HG02759 (cell line): ENCODE data around the gene IGSF3.

Experiments used
- ATAC-seq: cut with Tn5 transposase; IDR thresholded peaks from one replicate; pipeline ENCODE4 v1.9.1; 2021; ENCODE audit warnings: mild to moderate bottlenecking, moderate library complexity; ENCODE audit not compliant: unreplicated experiment

Gene IGSF3

GRCh38 chr1:116561563-116561962, 106.0 kb downstream of the IGSF3 start:
- no peak for ATAC-seq

DNA sequence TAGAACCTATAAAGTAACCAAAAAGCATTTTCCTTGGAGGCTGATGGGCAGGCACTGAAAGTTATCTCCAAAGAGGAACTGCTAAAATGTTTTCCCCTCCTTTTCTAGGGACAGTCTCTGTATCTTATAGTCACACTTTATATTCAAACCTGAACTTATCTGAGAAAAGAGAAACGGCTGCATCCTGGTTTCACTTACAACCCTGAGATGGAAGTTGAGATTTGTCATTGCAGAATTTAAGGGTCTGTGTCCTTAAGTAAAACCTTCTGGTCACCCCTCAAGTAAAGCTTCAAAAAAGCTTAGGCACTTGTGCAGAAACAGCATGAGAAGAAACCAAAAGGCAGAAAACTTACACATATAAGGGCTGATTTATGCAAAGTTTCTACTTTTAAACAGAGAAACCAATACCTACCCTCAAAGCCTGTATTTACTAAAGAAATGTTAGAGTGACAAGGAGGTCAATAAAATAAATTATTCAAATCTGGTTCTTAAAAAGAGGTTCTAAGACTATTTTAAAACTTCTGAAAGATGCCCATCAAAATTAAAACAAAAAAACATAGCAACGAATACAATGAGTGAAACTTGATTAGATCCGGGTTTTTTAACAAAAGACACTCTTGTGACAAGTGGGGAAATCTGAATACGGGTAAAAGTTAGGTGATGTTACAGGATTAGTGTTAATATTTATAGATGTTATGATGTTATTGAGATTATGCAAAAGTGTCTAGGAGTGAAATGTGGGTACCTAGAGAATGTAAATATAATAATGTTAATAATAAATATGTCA, 106.6 kb downstream of the IGSF3 start:
- peak; percentile 12 for ATAC-seq

- peak; percentile 48 for ATAC-seq
Measured at GRCh38 chr1:116559304-116559761, 108.2 kb downstream of the IGSF3 start.

GRCh38 chr1:116558571-116558970, 109.0 kb downstream of the IGSF3 start:
- no peak for ATAC-seq

- peak; percentile 33 for ATAC-seq
Measured at GRCh38 chr1:116558140-116558549, 109.4 kb downstream of the IGSF3 start.

DNA sequence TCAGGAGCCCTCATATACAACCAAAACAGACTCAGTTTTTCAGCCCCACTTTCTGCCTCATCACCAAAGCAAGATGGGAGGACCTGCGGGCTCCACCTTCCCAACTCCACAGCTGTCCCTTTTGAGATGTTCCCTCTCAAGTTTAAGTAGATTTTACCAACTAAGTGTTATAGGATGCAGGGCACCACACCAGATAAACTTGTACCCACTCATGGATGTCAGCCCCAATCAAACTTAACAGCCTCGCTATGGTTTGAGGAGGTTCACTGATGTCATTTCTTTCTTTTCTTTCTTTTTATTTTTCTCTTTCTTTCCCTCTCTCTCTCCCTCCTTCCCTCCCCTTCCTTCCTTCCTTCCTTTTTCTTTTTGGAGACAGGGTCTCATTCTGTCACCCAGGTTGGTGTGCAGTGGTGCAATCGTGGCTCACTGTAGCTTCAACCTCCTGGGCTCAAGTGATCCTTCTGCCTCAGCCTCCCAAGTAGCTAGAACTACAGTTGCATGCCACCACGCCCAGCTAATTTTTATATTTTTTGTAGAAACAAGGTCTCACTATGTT, 110.1 kb downstream of the IGSF3 start:
- no peak for ATAC-seq

GRCh38 chr1:116556289-116557006, 111.1 kb downstream of the IGSF3 start:
- ATAC-seq: peak; percentile 68

DNA sequence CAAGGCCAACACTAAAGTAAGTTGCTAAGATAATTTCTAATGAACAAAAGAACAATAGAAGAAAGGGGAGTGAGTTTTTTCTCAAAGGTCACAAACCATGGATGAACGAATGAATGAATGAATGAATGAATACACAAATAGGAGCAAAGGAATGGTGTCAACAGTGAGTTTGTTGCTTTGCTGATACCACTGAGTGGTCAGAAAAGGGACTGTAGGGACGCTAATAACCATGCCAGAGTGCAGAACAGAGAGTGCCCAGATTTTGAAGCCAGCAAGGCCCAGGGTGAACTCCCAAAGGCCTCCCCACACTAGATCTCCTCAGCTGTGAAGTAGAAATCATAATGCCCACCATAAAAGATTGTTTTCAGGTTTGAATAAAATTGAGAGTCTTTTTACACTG, 112.6 kb downstream of the IGSF3 start:
- ATAC-seq: no peak

GRCh38 chr1:116553386-116554115, 114.0 kb downstream of the IGSF3 start:
- no peak for ATAC-seq

- ATAC-seq: no peak
Measured at GRCh38 chr1:116546354-116546977, 121.1 kb downstream of the IGSF3 start.

GRCh38 chr1:116545359-116545705, 122.2 kb downstream of the IGSF3 start:
- peak; percentile 13 for ATAC-seq

- ATAC-seq: peak; percentile 75
Measured at GRCh38 chr1:116544588-116545358, 122.8 kb downstream of the IGSF3 start.

GRCh38 chr1:116540088-116540487, 127.4 kb downstream of the IGSF3 start:
- ATAC-seq: no peak

DNA sequence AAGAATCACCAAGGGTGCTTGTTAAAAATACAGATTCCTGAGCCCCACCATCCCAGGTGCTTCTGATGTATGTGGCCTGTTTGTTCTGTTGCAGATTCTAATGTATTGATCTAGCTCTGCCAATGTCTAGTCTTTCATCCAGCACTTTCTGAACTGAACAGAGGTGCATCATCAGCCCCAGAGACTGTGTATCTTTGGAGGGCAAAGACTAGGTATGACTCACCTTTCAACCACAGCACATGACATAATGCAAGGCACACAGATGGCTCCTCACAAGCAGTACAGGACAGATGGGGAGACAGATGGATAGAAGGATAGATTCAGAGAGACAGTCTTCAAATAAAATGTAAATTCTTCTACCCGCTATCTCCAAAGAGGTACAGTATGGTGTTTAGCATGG, 129.0 kb downstream of the IGSF3 start:
- peak; percentile 87 for ATAC-seq

- no peak for ATAC-seq
Measured at GRCh38 chr1:116537898-116538297, 129.6 kb downstream of the IGSF3 start.

- ATAC-seq: no peak
Measured at GRCh38 chr1:116537040-116537831, 130.3 kb downstream of the IGSF3 start.

GRCh38 chr1:116534014-116534739, 133.4 kb downstream of the IGSF3 start:
- no peak for ATAC-seq

- ATAC-seq: no peak
Measured at GRCh38 chr1:116533429-116533820, 134.1 kb downstream of the IGSF3 start.
